Activated CD8-positive, alpha-beta memory T cell treated with anti-CD3 and anti-CD28 coated beads, Interleukin-2, amount 50 U/mL, for 1 hour (primary cell): ENCODE results near the gene SUOX.
"Not testable (repeated sequence)": the region's sequence is repeated elsewhere in the genome, so short reads cannot be mapped to it uniquely, and the experiment has no call there.

Experiments used
- DNase-seq: peaks from one replicate; pipeline ENCODE4 v3.0.0-alpha.2; 2020; ENCODE audit errors: extremely low read depth

SUOX gene

DNA sequence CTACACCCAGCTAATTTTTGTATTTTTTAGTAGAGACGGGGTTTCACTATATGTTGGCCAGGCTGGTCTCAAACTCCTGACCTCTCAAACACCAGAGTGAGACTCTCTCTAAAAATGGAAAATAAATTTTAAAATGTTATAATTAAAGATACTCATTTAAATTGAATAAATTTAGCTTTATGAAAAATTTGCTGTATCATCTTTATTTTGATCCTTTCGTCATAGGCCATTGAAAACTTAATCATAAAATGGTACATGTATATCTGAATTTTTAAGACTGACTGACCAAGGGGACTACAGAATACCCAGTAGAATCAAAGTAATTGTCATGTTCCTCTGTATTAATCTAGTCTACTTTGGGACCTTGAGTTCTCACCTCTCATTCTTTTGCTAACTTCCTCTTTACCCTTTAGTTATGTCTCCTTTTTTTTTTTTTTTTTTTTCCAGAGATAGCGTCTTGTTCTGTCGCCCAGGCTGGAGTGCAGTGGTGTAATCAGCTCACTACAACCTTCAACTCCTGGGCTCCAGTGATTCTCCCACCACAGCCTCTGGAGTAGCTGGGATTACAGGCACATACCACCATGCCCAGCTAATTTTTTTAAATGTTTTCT is 13.7 kb upstream of the SUOX start:
- DNase-seq: no peak

DNA sequence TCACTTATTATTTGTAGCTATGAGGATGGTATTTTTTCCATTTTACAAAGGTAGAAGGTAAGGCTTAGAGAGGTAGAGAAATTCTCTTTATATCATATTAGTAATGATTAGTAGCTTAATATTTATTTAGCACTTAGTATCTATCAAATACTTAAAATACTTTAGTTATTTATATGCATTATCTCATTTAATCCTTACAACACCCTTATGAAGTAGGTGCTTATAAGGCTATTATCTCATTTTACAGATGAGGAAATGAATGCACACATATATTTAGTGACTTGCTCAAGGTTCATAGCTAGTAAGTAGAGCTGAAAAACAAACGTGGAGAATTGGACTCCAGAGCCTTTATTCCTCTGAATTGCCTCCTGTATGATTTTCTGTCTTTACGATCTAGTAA is 12.2 kb upstream of the SUOX start:
- DNase-seq: no peak

DNA sequence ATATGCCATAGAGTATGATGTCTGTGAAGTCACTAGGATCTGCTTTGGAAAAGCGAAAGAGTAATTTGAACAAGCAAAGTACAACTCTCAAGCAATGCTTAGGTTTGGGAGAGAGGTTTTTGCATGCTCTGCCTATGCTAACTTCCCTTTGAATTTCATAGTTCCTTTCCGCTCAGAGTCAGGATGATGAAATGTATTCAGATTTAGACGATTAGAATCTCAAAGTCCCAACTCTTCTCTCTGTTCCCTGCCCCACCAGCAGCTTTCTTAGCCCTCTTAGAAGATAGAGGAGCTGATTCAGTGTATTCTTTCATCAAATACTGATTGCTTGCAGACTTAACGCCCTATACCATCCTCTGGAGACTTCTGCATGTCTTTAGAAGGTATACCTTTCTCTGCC is 11.7 kb upstream of the SUOX start:
- no peak for DNase-seq

DNA sequence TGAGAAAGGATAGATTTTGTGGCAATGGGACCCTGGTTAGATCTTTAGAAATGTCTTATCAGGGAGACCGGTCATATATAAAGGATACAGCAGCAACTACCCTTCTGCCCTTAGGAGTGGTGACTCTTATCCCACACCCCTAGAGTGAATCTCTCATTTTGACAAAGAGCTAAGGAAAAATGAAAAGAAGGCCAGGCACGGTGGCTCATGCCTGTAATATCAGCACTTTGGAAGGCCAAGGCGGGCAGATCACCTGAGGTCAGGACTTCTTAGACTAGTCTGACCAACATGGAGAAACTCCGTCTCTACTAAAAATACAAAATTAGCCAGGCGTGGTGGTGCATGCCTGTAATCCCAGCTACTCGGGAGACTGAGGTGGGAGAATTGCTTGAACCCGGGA is 11.1 kb upstream of the SUOX start:
- DNase-seq: not testable (repeated sequence)

DNA sequence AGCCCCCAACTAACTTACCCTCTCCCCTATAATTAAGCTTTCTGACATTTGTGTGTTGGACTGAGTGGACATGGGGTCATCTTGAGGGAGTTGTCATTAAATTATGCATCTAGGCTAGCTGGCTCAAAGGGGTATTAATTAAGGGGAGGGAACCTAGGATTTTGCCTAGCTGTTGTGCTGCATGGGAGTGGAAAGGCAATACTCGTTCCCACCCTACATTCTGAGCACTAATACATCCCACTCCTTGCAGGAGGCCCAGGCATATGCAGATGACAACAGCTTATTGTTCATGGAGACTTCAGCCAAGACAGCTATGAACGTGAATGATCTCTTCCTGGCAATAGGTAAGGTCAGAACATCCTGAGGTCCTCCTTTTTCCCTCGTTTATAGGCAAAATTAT is 6.0 kb upstream of the SUOX start:
- no peak for DNase-seq

DNA sequence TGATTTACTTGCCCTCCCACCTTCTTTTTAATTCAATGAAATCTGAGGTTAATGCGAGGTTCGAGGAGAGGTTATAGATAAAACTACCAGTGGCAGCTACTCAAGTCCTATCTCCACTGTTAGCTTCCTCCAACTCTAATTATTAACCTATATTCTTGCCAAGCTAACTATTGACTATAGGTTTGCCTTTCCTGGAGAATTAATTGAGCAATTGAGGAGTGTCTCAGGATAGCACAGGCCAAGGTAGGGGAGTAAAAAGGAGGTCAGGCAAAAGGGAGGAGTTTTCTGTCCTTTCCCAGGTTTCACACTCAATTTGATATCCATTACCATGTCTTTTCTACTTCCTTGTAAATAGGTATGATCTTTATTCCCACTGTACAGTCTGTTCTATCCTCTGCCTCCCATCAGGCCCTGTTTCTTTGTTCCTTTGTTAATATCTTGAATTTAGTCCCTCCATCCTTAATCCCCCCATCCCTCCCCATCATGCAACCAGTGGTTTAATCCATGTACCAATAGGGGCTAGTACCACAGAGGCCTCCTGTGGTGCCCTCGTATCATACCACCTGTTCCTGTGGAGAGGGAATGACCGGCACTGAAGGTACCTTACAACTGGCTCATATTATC is 3.7 kb upstream of the SUOX start:
- DNase-seq: no peak

DNA sequence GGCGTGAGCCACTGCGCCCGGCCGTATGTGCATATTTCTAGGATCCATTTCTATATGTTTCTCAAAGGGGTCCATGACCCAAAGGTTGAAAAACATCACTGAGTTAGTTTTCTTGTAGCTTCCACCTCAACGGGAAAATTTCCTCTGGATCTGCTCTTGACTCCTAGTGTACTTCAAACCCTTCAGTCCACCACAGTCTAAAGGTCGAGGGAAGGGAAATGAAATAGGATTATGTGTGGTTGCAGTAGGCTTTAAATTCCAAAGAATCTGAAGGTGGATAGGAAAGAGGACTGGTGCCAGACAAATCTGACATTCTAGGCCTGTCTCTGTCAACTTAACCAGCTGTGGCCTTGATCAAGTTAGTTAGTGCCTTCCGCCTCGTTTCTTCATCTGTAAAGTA is 1.7 kb upstream of the SUOX start:
- DNase-seq: no peak

DNA sequence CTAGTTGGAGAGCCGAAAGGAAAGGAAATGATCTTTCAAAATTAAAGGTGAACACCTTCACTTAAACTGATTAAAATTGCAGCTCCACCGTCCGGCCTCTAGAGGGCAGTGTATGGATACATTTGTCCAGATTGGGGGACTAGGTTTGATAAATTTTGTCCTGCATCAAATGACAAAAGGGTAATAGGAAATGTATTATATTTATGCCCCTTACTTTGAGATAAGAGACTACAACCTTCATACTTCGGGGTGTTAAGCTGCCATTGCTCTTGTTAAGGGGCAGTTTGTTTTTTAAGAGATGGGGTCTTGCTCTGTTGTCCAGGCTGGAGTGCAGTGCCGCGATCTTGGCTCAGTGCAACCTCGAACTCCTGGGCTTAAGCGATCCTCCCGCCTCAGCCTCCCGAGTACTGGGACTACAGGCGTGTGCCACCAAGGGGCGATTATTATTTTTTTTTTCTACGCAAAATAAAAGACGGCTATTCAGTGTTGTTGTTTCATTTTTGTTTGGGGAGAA is 818 bp upstream of the SUOX start:
- no peak for DNase-seq

DNA sequence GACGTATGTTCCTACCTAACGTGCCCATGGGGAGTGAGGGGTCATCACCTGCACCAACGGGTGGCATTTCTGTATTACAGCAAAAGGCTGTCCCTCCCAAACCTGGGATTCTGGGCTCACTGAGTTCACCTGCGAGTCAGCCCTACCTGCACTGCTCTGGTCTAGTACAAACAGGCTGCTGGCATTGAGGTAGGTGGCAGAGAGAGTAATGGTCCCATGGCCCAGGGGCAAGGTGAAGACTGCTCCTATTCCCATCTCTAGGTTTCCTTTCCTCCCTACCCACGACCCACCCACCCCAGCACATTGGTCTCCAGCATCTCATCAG is 421 bp downstream of the SUOX start:
- DNase-seq: no peak

DNA sequence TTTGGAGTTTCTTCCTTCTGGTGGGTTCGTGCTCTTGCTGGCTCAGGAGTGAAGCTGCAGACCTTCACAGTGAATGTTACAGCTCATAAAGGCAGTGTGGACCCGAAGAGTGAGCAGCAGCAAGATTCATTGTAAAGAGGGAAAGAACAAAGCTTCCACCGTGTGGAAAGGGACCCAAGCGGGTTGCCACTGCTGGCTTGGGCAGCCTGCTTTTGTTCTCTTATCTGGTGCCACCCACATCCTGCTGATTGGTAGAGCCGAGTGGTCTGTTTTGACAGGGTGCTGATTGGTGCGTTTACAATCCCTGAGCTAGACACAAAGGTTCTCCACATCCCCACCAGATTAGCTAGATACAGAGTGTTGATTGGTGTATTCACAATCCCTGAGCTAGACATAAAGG is 2.4 kb downstream of the SUOX start:
- DNase-seq: not testable (repeated sequence)

DNA sequence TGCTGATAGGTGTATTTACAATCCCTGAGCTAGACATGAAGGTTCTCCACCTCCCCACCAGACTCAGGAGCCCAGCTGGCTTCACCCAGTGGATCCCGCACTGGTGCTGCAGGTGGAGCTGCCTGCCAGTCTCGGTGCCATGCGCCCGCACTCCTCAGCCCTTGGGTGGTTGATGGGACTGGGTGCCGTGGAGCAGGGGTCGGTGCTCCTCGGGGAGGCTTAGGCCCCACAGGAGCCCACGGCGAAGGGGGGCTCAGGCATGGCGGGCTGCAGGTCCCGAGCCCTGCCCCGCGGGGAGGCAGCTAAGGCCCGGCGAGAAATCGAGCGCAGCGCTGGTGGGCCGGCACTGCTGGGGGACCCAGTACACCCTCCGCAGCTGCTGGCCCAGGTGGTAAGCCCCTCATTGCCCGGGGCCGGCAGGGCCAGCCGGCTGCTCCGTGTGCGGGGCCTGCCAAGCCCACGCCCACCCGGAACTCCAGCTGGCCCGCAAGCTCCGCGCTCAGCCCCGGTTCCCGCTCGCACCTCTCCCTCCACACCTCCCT is 3.0 kb downstream of the SUOX start:
- DNase-seq: not testable (repeated sequence)

DNA sequence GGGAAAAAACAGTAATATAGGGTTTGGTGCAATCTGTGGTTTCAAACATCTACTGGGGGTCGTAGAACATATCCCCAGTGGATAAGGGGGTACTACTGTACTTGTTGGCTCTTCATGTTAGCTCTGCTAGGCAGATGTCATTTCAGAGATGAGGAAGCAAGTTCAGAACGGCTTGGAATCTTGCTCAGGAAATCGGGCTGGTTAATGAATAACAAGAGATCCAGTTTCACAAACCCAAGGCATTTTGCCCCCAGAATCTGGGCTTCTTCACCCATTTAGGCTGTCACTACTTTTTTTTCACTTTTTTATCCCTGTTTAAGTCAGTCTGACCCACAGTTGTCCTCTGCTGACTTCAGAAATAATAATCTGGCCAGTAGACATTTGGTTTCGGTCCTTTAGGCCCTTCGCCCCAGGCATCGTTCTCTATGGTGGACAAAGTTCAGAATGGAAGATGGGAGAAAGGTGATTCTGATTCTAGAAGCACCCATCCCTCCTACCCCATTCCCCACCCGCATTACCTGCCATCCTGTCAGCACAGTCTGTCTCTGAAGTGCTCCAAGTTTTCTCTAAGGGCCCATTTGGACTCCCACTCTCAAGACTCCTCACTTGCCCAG is 4.5 kb downstream of the SUOX start:
- no peak for DNase-seq

DNA sequence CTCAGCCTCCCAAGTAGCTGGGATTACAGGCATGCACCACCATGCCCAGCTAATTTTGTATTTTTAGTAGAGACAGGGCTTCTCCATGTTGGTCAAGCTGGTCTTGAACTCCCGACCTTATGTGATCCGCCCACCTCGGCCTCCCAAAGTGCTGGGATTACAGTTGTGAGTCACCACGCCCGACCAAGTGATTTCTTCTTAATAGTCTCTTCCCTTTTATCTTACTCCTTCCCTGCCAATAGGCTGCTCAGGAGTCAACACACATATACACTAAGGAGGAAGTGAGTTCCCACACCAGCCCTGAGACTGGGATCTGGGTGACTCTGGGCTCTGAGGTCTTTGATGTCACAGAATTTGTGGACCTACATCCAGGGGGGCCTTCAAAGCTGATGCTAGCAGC is 6.3 kb downstream of the SUOX start:
- DNase-seq: not testable (repeated sequence)

DNA sequence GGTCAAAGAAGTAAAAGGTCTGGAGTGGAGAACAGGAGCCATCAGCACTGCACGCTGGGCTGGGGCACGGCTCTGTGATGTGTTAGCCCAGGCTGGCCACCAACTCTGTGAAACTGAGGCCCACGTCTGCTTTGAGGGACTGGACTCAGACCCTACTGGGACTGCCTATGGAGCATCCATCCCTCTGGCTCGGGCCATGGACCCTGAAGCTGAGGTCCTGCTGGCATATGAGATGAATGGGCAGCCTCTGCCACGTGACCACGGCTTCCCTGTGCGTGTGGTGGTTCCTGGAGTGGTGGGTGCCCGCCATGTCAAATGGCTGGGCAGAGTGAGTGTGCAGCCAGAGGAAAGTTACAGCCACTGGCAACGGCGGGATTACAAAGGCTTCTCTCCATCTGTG is 7.1 kb downstream of the SUOX start:
- DNase-seq: no peak

DNA sequence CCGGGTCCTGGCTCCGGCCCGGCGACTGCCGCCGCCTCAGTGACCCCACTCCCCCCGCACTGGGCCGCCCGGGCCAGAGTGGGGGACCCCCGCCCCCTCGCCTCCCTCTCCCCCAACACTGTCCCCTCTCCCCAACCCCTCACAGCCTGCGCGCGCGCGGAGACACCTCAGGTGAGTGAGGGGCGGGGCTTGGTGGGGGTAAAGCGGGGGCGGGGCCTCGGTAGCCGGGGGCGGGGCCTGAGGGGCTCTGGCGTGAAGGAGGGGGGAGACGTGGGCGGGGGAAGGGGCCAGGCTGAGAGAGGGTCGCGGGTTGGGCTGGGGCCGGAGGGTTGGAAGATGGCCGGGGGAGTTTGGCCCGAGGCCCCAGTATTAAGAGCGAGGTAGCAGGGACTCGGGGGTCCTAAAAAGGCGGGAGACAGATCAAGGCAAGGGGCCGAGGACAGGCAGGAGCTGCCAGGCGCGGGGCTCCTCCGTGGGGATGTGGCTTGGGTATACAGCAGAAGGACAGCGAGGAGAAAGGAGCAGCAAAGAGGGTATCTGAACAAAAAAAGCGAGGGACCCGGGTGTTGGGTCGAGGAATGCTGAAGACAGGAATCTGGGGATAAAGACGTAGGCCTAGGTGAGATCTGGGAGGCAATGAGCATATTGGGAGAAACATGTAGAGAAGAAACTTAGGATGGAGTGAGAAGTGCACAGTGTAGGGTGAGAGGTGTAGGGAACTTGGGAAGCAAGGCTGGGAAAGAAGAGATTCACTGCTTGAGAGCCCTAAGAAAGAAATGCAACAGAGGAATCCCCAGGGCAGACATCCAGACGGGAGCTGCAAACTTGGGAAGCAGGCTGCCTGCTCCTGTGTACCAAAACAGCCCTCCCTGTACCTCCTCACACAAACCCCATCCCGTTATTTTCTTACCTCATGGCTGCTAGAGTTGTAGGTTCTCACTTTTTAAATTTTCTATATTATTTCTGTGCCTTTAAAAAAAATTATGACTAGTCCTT is 10.8 kb downstream of the SUOX start:
- no peak for DNase-seq

DNA sequence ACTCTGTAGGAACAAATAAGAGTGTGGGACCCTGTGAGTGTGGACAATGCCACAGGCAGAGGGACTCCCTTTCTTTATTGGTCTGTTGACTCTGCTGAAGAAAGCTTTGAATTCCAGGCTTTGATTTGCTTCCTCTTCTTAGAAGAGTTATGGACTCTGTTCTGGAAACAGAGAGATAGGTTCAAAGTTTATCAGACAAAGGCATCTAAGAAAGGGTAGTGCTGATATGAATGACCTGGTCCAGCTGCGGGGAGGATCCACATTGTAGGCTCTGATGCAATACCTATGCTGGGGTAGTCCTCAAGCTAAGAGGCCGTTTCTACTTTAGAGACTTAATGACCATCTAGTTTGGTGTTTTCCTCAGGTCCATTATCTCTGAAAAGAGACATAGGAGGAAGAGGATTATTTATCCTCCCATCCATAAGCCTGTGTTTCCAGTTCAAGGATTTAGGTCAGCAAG is 13.1 kb downstream of the SUOX start:
- no peak for DNase-seq

DNA sequence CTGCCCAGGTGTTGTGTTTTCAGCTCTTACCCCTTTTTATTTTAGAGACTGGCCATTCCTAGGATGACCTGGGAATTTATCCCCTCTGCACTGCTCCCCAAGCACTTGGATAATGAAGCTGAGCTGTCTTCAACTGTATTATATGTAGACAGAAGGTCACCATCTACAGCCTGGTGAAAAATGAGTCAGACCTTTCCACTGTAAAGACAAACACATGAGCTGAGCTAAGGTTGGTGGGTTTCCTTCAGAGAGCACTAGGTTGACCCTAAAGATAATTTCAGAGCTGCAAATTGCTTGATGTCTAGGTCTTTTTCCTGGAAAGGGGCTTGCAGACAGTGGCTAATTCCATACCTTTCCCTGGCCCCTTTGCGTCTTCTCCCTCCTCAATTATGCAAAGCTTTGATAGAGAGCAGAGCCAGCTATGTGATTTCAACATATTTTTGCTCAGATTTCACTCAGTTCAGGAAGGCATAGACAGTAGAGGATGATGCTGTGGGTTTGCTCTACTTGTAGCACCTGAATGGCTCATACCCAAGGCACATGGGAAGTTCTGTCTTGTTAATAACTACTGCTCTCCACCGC is 14.5 kb downstream of the SUOX start:
- DNase-seq: no peak

DNA sequence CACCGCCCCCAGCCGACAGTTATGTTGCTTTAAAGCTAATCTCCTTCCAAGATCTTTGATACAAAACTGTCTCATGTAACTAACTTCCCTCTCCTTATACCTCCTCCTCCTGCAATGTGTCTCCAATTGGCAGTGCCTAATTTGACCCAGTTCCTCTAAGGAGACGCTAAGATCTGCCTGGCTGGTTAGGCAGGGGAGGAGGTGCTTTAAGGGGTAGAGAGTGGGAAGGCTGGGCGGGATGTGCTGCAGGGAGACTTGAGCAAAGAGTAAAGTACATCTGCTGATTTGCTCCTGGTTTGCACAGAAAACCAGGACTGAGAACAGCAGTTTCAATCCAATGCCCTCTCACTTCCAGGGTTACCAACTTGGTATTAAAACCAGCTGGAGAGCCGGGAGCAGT is 16.4 kb downstream of the SUOX start:
- no peak for DNase-seq

DNA sequence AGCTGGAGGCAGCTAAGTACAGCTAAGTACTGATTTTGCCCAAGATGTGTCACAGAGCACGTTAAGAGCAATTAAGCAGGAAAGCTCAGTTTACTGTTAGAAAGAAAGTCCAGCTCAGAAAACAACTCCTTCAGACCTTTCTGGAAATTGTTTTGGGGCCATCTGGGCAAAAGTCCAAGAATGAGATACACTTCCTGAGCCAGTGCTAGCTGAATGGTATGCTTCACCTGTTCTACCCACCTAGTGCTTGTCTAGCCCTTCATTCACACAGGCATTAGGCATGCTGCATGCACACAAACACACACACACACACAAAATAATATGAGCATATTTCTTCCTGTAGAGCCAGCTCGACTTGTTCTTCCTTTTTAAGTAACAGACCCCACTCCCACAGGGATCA is 17.1 kb downstream of the SUOX start:
- no peak for DNase-seq

DNA sequence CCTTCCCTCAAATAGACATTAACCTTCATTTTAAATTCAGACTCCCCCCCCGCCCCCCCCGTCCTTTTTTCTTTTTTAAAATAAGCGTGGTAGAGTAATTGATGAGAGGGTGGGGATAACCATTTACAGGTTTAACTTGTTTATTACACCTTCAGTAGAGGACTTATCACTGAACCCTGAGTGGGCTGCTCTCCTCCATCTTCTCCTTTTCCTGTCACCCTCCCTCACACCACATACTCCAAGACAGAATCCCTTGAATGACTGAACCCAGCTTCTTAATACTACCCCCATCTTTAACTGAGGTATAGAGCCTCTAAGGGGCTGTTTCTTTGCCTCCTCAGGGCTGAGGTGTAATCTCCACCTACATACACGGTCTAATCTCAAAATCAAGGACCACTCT is 20.1 kb downstream of the SUOX start:
- DNase-seq: no peak

DNA sequence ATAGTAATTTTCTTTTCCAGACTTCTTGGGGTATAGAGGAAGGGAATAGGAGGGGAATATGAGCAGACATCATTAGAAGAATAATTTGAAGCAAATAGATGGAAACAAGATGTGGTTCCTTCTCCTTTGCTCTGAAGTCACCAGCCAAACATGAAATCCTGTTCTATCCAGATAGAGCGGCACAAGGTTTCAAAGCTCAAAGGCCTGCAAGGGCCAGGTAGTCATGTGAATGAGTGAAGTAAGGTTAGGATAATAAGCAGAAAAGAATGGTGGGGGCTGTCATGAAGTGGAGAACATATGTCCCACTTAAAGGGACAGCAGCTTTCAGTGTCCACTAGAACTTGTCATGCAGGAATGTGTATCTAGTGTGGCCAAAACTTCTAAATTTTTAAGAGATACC is 21.3 kb downstream of the SUOX start:
- no peak for DNase-seq
